GM12878 (cell line): ENCODE measurements around the gene CNGA1. TPM values are rescaled to one million over a fixed set of nuclear protein-coding genes. Genes with fewer than 3 reads are reported as not detected.

Experiments
- ATAC-seq: fragments of 200-7000 bp; cut with Tn5 transposase; 3 replicates; pipeline ENCODE4 v1.9.1; 2020; ENCODE audit warnings: mild to moderate bottlenecking, moderate library complexity
- BruUV-seq: library from RNA; stranded (reverse); fragments of 400-500 nt; replicated peaks from 2 replicates; lab custom pipeline; 2021; lab: Mats Ljungman, UMichigan
- CTCF ChIA-PET: fragments of 300-600 bp; sonication (Branson Sonifier 250); formaldehyde crosslinking; extraction: SDS; loops from one replicate; lab custom pipeline; 2021; ENCODE audit warnings: inconsistent platforms; lab: Yijun Ruan, JAX
- POLR2A ChIA-PET: fragments of 350-600 bp; formaldehyde crosslinking; extraction: SDS; loops from one replicate; lab custom pipeline; 2021; ENCODE audit warnings: inconsistent platforms; lab: Charles Lee
- RAD21 ChIA-PET: fragments of 300-600 bp; sonication (Branson Sonifier 250); formaldehyde crosslinking; loops from one replicate; lab custom pipeline; 2023; ENCODE audit warnings: antibody characterized with exemption; ENCODE audit not compliant: unreplicated experiment; lab: Charles Lee
- SMC1A ChIA-PET: fragments of 300-600 bp; sonication (Branson Sonifier 250); formaldehyde crosslinking; loops from one replicate; lab custom pipeline; 2023; ENCODE audit not compliant: unreplicated experiment, uncharacterized antibody; lab: Charles Lee
- DNase-seq: peaks from one replicate; pipeline ENCODE4 v3.0.0-alpha.2; 2011; ENCODE audit warnings: low read depth, low spot score
- FAIRE-seq: peaks from 3 replicates; lab custom pipeline; 2011; peaks lifted over from hg19 to GRCh38; lab: Jason Lieb, UNC
- H2AFZ ChIP-seq: 2 replicates; pipeline ENCODE4 v1.6.0; 2011; ENCODE audit warnings: low read depth, low read length, control low read depth; ENCODE audit not compliant: control insufficient read depth
- H3K27ac ChIP-seq: 2 replicates; pipeline ENCODE4 v1.5.1; 2011; ENCODE audit warnings: control low read depth; ENCODE audit not compliant: control insufficient read depth, insufficient read depth
- H3K27me3 ChIP-seq, 2 experiments: replicated peaks in 1 of 2; 2 replicates each; pipeline versions ENCODE4 v1.6.0 to v1.6.1; 2011; ENCODE audit warnings: low read length in 1 of 2; ENCODE audit not compliant: control insufficient read depth in 2 of 2, insufficient read depth in 2 of 2
- H3K36me3 ChIP-seq, 2 experiments: 2 replicates each; pipeline ENCODE4 v1.5.1; 2011; ENCODE audit warnings: low read length in 1 of 2; ENCODE audit not compliant: control insufficient read depth in 2 of 2, insufficient read depth in 2 of 2
- H3K4me1 ChIP-seq: 2 replicates; pipeline ENCODE4 v1.6.1; 2011; ENCODE audit warnings: mild to moderate bottlenecking, low read length, moderate library complexity, mixed read lengths; ENCODE audit not compliant: control insufficient read depth, insufficient read depth
- H3K4me2 ChIP-seq: 2 replicates; pipeline ENCODE4 v1.6.0; 2011; ENCODE audit warnings: control low read depth; ENCODE audit not compliant: control insufficient read depth, insufficient read depth
- H3K4me3 ChIP-seq: fragments of 200-600 bp; sonication (generic); 2 replicates; pipeline ENCODE4 v1.5.1; 2016
- H3K79me2 ChIP-seq: 2 replicates; pipeline ENCODE4 v1.6.0; 2011; ENCODE audit warnings: low read length; ENCODE audit not compliant: control insufficient read depth, insufficient read depth
- H3K9ac ChIP-seq: 2 replicates; pipeline ENCODE4 v1.8.0; 2011; ENCODE audit warnings: low read length, control low read depth, mixed read lengths; ENCODE audit not compliant: control insufficient read depth, insufficient read depth
- H3K9me3 ChIP-seq: replicated peaks from 3 replicates; pipeline ENCODE4 v1.5.1; 2011; ENCODE audit warnings: mild to moderate bottlenecking, low read length; ENCODE audit not compliant: control insufficient read depth, insufficient read depth
- H4K20me1 ChIP-seq: 2 replicates; pipeline ENCODE4 v1.6.0; 2011; ENCODE audit not compliant: control insufficient read depth, insufficient read depth
- ASH2L ChIP-seq: fragments of 300-600, 200-600 bp; sonication (generic); IDR thresholded peaks from 2 replicates; pipeline ENCODE4 v1.6.1; 2017; ENCODE audit warnings: low read depth, mild to moderate bottlenecking, borderline replicate concordance
- BHLHE40 ChIP-seq, 2 experiments: fragments of 450-650 bp in 1 of 2; IDR thresholded peaks; 2 replicates each; pipeline ENCODE4 v1.6.1; 2011 to 2017; ENCODE audit warnings: low read depth in 2 of 2, borderline replicate concordance in 1 of 2, improper control_type of control experiment in 1 of 2, low read length in 1 of 2, mild to moderate bottlenecking in 1 of 2
- CHD1 ChIP-seq: IDR thresholded peaks from 2 replicates; pipeline ENCODE4 v1.6.1; 2012; ENCODE audit warnings: low read depth, low read length, improper control_type of control experiment
- CHD4 ChIP-seq: fragments of 200-600 bp; sonication (generic); IDR thresholded peaks from 2 replicates; pipeline ENCODE4 v1.6.1; 2016; ENCODE audit warnings: mild to moderate bottlenecking
- EGR1 ChIP-seq, 2 experiments: IDR thresholded peaks; 1 replicate in 1 of 2; 2 replicates in 1 of 2; pipeline ENCODE4 v1.6.1; 2011 to 2012; ENCODE audit warnings: low read depth in 2 of 2, low read length in 2 of 2, borderline replicate concordance in 1 of 2, mild to moderate bottlenecking in 1 of 2, moderate library complexity in 1 of 2
- EZH2 ChIP-seq: IDR thresholded peaks from 2 replicates; pipeline ENCODE4 v1.6.1; 2012; ENCODE audit warnings: low read depth, mild to moderate bottlenecking, control low read depth, inconsistent platforms, low read length, borderline replicate concordance; ENCODE audit not compliant: control insufficient read depth
- GABPA ChIP-seq: IDR thresholded peaks from 2 replicates; pipeline ENCODE4 v1.6.1; 2014; ENCODE audit warnings: antibody characterized with exemption, low read depth, mild to moderate bottlenecking, inconsistent platforms
- GATAD2B ChIP-seq: fragments of 450-650 bp; conservative IDR thresholded peaks from 2 replicates; pipeline ENCODE4 v1.6.1; 2017; ENCODE audit warnings: low read depth, mild to moderate bottlenecking, moderate library complexity
- HCFC1 ChIP-seq: fragments of 150-350 bp; IDR thresholded peaks from 2 replicates; pipeline ENCODE4 v1.6.1; 2014; ENCODE audit warnings: low read length
- IKZF2 ChIP-seq, 2 experiments: fragments of 450-650 bp; IDR thresholded peaks; 2 replicates each; pipeline ENCODE4 v1.6.1; 2017; ENCODE audit warnings: mild to moderate bottlenecking in 2 of 2, moderate library complexity in 2 of 2
- KDM1A ChIP-seq: fragments of 200-600 bp; sonication (generic); IDR thresholded peaks from 2 replicates; pipeline ENCODE4 v1.6.1; 2016; ENCODE audit warnings: borderline replicate concordance
- KLF5 ChIP-seq: fragments of 450-650 bp; IDR thresholded peaks from 2 replicates; pipeline ENCODE4 v1.6.1; 2014; ENCODE audit warnings: mild to moderate bottlenecking; ENCODE audit not compliant: partially characterized antibody
- MEF2B ChIP-seq: fragments of 450-650 bp; IDR thresholded peaks from 2 replicates; pipeline ENCODE4 v1.6.1; 2018; ENCODE audit warnings: mild to moderate bottlenecking, moderate library complexity; ENCODE audit not compliant: partially characterized antibody, poor library complexity, severe bottlenecking
- MTA2 ChIP-seq: fragments of 450-650 bp; IDR thresholded peaks from 2 replicates; pipeline ENCODE4 v1.6.1; 2016; ENCODE audit warnings: low read depth, mild to moderate bottlenecking, moderate library complexity
- PAX8 ChIP-seq: fragments of 450-650 bp; IDR thresholded peaks from 2 replicates; pipeline ENCODE4 v1.6.1; 2017; ENCODE audit warnings: mild to moderate bottlenecking, moderate library complexity
- RAD51 ChIP-seq: fragments of 450-650 bp; IDR thresholded peaks from 2 replicates; pipeline ENCODE4 v1.6.1; 2016; ENCODE audit warnings: moderate library complexity, mild to moderate bottlenecking, inconsistent platforms
- RB1 ChIP-seq: fragments of 450-650 bp; formaldehyde crosslinking; IDR thresholded peaks from 2 replicates; pipeline ENCODE4 v1.6.1; 2017; ENCODE audit warnings: mild to moderate bottlenecking, borderline replicate concordance
- RELA ChIP-seq: fragments of 450-650 bp; IDR thresholded peaks from 2 replicates; pipeline ENCODE4 v1.8.0; 2014; ENCODE audit warnings: borderline replicate concordance; ENCODE audit not compliant: partially characterized antibody
- RELB ChIP-seq: fragments of 450-650 bp; IDR thresholded peaks from 2 replicates; pipeline ENCODE4 v1.6.1; 2017; ENCODE audit warnings: low read depth, mild to moderate bottlenecking, moderate library complexity
- SP1 ChIP-seq: IDR thresholded peaks from one replicate; pipeline ENCODE4 v1.6.1; 2011; ENCODE audit warnings: low read depth, low read length
- SUPT20H ChIP-seq: IDR thresholded peaks from 2 replicates; pipeline ENCODE4 v1.6.1; 2011; ENCODE audit warnings: low read depth, mild to moderate bottlenecking, low read length, moderate library complexity, borderline replicate concordance; ENCODE audit not compliant: control insufficient read depth
- TCF3 ChIP-seq: IDR thresholded peaks from 2 replicates; pipeline ENCODE4 v1.6.1; 2012; ENCODE audit warnings: low read depth, mild to moderate bottlenecking, low read length, borderline replicate concordance; ENCODE audit not compliant: insufficient read depth
- USF1 ChIP-seq: IDR thresholded peaks from 2 replicates; pipeline ENCODE4 v1.6.1; 2011; ENCODE audit warnings: borderline replicate concordance, low read depth, mild to moderate bottlenecking, moderate library complexity, mixed read lengths, low read length; ENCODE audit not compliant: insufficient read depth; ENCODE audit errors: extremely low read length
- ZNF207 ChIP-seq: fragments of 450-650 bp; IDR thresholded peaks from 2 replicates; pipeline ENCODE4 v1.6.1; 2014; ENCODE audit warnings: antibody characterized with exemption, mild to moderate bottlenecking, borderline replicate concordance
- WGBS: methylation state at CpG from one replicate; pipeline ENCODE4 v1.1.6; 2016; ENCODE audit warnings: low lambda C conversion rate; ENCODE audit not compliant: insufficient replicate concordance, insufficient coverage; ENCODE audit errors: missing lambda C conversion rate; 5-methylcytosine and 5-hydroxymethylcytosine counted together
- in situ Hi-C: fragments of 300-500 bp; cut with MboI; formaldehyde crosslinking; loops from 9 replicates; pipeline ENCODE4 v1.14.3; 2018; ENCODE audit warnings: mixed read lengths
- intact Hi-C: fragments of 100-400 bp; cut with micrococcal nuclease; formaldehyde crosslinking; loops from one replicate; pipeline ENCODE4 v1.14.2; 2022; ENCODE audit not compliant: unreplicated experiment
- polyA plus RNA-seq, 11 experiments: library from polyadenylated mRNA; depleted of rRNA in 4 of 11; unstranded in 6 of 11; stranded (reverse) in 5 of 11; fragments of >200 nt; fragmentation: Nextera tagmentation in 4 of 11; fragmentation: Illumina TruSeq in 1 of 11; extraction: Ambion mirVana in 4 of 11; extraction: Trizol in 1 of 11; gene quantifications; 1 replicate in 1 of 11; 2 replicates in 10 of 11; pipeline versions ENCODE4 v1.2.1 to v1.2.3, GENCODE V29; 2011 to 2016; ENCODE audit warnings: inconsistent platforms in 2 of 11, missing spikeins in 2 of 11, low read depth in 1 of 11
- total RNA-seq, 4 experiments: library from RNA; depleted of rRNA in 3 of 4; stranded (reverse); fragments of >200 nt in 3 of 4; fragmentation: Illumina TruSeq in 1 of 4; extraction: Trizol in 1 of 4; gene quantifications; 2 replicates each; pipeline versions ENCODE4 v1.2.1 to v1.2.3, GENCODE V29; 2013 to 2021

Gene CNGA1
- total and polyA plus RNA-seq, 10 of the 15 experiments (the other 5 are each of a cell fraction or from before 2014, with no cell fraction given): 0.38 to 14.2 (median 5.1) TPM

- ChIA-PET POLR2A (interaction anchor here (2.7 kb wide), 1 partner anchor 10 kb away, joined by 29 read pairs; no protein-coding TSS in a partner anchor), SMC1A (interaction anchor here (1.3 to 11.8 kb wide), 4 partner anchors 9 to 34 kb away, joined by 3 to 268 read pairs (median 4); no protein-coding TSS in a partner anchor), CTCF (interaction anchor here (1.2 to 9.8 kb wide), 4 partner anchors 11 to 48 kb away, joined by 3 to 158 read pairs (median 64); no protein-coding TSS in a partner anchor), RAD21 (interaction anchor here (1.2 to 7.2 kb wide), 4 partner anchors 10 to 50 kb away, joined by 4 to 121 read pairs (median 4); no protein-coding TSS in a partner anchor)
- FAIRE-seq: no peak
- H3K4me3 ChIP-seq: no peak overlapping the region
- no peak overlapping the region; the same call in 1 of the 2 replicates for H3K4me2 ChIP-seq
- peaks cover 2% of the 10 kb centered on the region; the same call in 1 of the 3 replicates for H3K9me3 ChIP-seq
- H2AFZ ChIP-seq: no peak overlapping the region; the same call in 1 of the 2 replicates
- 0% methylated on average over 2 of the region's 2 CpGs for WGBS
- intact Hi-C loops (loop anchor here (5.0 to 10.0 kb wide), 2 partner anchors 65 to 542 kb away; no protein-coding TSS in a partner anchor), in situ Hi-C loops (no loop called here)
- H3K36me3 ChIP-seq: no peaks in the 10 kb centered on the region
- peak overlapping the region; percentile 92 for H3K27ac ChIP-seq
- H3K79me2 ChIP-seq: no peaks in the 10 kb centered on the region
- no peaks in the 10 kb centered on the region for H4K20me1 ChIP-seq
- H3K27me3 ChIP-seq: no peaks in the 10 kb centered on the region
- BruUV-seq: no TSS peak
- H3K4me1 ChIP-seq: peaks cover 52% of the 10 kb centered on the region
- ATAC-seq: no peak
- H3K9ac ChIP-seq: no peak overlapping the region
- no peak for DNase-seq
- no peak; a peak in 1 of 4 replicates for TF ChIP-seq IKZF2 (IDR thresholded peaks at IDR 0.05)
- TF ChIP-seq SUPT20H: no peak
- TF ChIP-seq RB1: no peak
- no peak for TF ChIP-seq ZNF207
- no peak for TF ChIP-seq PAX8
- peak; percentile 5 for TF ChIP-seq MEF2B
- TF ChIP-seq CHD1: no peak
- no peak for TF ChIP-seq CHD4
- TF ChIP-seq USF1: no peak
- no peak for TF ChIP-seq KLF5
- no peak for TF ChIP-seq HCFC1
- TF ChIP-seq BHLHE40 (IDR thresholded peaks at IDR 0.05; ENCODE audit: borderline replicate concordance in 1 of 2, low read depth in 2 of 2, low read length in 1 of 2): peak in 1 of 2 experiments; percentile 19; a peak in 1 of 4 replicates
- TF ChIP-seq RELA: no peak
- TF ChIP-seq RELB: peak; percentile 78; the same call in 1 of the 2 replicates
- TF ChIP-seq EGR1 (IDR thresholded peaks at IDR 0.05; ENCODE audit: borderline replicate concordance in 1 of 2, low read depth in 2 of 2, low read length in 2 of 2): no peak
- 0 out of 2 replicates have a peak, but pooled peaks have one; percentile 11 for TF ChIP-seq MTA2
- TF ChIP-seq ASH2L: no peak
- TF ChIP-seq SP1: no peak
- peak; percentile 80 for TF ChIP-seq RAD51
- no peak for TF ChIP-seq KDM1A
- TF ChIP-seq GATAD2B: no peak
- no peak for TF ChIP-seq EZH2
- no peak for TF ChIP-seq GABPA
- no peak for TF ChIP-seq TCF3
These were observed 20.6 kb upstream of the CNGA1 start for GRCh38 chr4:48037117-48037462.
